Airway epithelial cell (primary cell): ENCODE data around the gene OR6C75. TPM values are rescaled to one million over a fixed set of nuclear protein-coding genes. Genes with fewer than 3 reads are reported as not detected.

Source experiments
- total RNA-seq: library from RNA; depleted of rRNA; stranded (reverse); fragments of >200 nt; gene quantifications from 2 replicates; pipeline ENCODE4 v1.2.3, GENCODE V29; 2015

The OR6C75 gene
- not detected in 2 replicates for total RNA-seq

GRCh38 chr12:55362675-55363074 is at the start of gene OR6C75:
OR6C75 (plus strand) TSS chr12:55362975; CDS start chr12:55365111, 2,136 bp downstream.

GRCh38 chr12:55314043-55314442 is 48.7 kb upstream of the OR6C75 start, which contains the start of gene OR6C1:
OR6C1 (plus strand) TSS chr12:55314343; CDS start chr12:55320600, 6,257 bp downstream.

GRCh38 chr12:55330446-55330845 is 32.3 kb upstream of the OR6C75 start, which contains the start of gene OR6C3:
OR6C3 (plus strand) TSS chr12:55330746; CDS start chr12:55331701, 955 bp downstream.

GRCh38 chr12:55400229-55400628 is 37.5 kb downstream of the OR6C75 start, which contains the start of gene OR6C65:
OR6C65 (plus strand) TSS chr12:55400529; CDS start chr12:55400529, 0 bp downstream.

Other genes starting within 250 kb of the OR6C75 start
- gene OR9K2, start 236.6 kb upstream of the OR6C75 start, total RNA-seq, result not detected in 2 replicates
- not detected in 2 replicates for gene OR10A7, start 141.9 kb upstream of the OR6C75 start, total RNA-seq
- not detected in 2 replicates for gene OR6C74, start 118.4 kb upstream of the OR6C75 start, total RNA-seq
- gene OR6C6, start 66.4 kb upstream of the OR6C75 start, total RNA-seq, result not detected in 2 replicates
- not detected in 2 replicates for gene OR6C1, start 48.6 kb upstream of the OR6C75 start, total RNA-seq
- gene OR6C3, start 32.2 kb upstream of the OR6C75 start, total RNA-seq, result not detected in 2 replicates
- not detected in 2 replicates for gene OR6C65, start 37.6 kb downstream of the OR6C75 start, total RNA-seq
- not detected in 2 replicates for gene OR6C76, start 63.3 kb downstream of the OR6C75 start, total RNA-seq
- not detected in 2 replicates for gene OR6C2, start 81.1 kb downstream of the OR6C75 start, total RNA-seq
- gene OR6C70, start 107.2 kb downstream of the OR6C75 start, total RNA-seq, result not detected in 2 replicates
- not detected in 2 replicates for gene OR6C68, start 129.4 kb downstream of the OR6C75 start, total RNA-seq
- not detected in 2 replicates for gene OR6C4, start 186.6 kb downstream of the OR6C75 start, total RNA-seq
- gene OR2AP1, start 209.5 kb downstream of the OR6C75 start, total RNA-seq, result not detected in 2 replicates